GM18519 (cell line): ENCODE data around the gene CYP27B1.

ENCODE experiments used
- ATAC-seq: cut with Tn5 transposase; IDR thresholded peaks from one replicate; pipeline ENCODE4 v1.9.1; 2021; ENCODE audit warnings: mild to moderate bottlenecking, moderate library complexity; ENCODE audit not compliant: unreplicated experiment, low FRiP score

CYP27B1 gene

DNA sequence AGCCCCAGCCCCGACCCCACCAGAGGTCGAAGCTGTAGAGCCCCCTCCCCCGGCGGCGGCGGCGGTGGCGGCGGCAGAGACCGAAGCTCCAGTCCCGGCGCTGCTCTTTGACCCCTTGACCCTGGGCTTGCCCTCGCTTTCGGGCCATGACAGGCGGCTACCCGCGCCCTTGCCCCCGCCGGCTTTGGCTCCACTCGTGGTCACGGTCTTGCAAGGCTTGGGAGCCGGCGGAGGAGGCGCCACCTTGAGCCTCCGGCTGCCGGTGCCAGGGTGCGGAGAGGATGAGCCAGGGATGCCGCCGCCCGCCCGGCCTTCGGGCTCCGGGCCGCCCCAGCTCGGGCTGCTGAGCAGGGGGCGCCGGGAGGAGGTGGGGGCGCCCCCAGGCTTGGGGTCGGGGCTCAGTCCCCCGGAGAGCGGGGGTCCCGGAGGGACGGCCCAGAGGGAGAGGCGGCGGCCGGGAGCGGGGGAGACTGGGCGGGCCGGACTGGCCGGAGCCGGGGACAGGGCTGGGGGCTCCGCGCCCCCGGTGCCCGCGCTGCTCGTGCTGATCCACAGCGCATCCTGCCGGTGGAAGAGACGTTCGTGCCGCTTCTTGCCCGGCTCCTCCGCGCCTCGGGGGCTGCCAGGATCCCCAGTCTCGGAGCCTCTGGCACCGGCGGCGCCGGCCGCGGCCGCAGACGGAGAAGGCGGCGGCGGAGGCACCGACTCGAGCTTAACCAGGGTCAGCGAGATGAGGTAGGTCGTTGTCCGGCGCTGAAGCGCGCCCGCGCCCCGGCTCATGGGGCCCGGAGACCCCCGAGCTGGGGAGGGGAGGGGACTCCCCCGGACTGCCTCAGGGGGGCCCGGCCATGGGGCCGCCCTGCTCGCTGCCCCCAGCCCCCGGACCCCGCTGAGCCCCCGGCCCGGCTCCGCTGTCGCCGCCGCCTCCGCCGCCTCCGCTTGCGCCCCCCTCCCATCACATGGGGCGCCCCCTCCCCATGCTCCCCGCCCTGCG lies 29.1 kb downstream of the CYP27B1 start:
- no peak for ATAC-seq

DNA sequence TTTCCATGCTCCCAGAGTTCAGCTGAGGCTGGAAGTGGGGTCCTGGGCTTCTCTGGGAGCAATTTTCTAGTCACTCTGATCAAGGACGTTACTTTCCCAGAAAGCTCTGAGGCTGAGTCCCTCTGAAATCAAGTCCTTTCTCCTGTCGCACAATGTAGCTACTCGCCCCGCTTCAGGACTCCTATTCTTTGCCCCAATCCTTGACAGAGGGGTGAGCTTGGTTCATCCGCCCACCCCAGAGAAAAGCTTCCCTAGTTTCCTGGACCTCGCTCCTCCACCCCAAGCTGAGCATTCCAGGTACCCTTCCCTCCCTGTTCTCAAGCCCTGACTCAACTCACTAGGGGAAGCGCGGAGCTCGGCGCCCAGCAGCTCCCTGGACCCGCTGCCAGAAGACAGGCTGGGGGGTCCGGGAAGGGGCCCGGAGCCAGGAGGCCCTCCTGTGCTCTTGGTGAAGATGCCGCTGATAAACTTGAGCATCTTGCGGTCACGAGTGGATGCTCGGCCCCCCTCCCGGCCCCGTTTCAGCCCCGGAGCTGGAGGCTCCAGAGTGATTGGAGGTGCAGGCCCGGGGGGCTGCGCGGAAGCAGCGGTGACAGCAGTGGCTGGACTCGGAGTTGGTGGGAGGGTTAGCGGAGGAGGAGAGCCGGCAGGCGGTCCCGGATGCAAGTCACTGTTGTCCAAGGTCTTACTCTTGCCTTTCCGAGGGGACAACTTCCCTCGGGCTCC lies 30.0 kb downstream of the CYP27B1 start:
- ATAC-seq: no peak

DNA sequence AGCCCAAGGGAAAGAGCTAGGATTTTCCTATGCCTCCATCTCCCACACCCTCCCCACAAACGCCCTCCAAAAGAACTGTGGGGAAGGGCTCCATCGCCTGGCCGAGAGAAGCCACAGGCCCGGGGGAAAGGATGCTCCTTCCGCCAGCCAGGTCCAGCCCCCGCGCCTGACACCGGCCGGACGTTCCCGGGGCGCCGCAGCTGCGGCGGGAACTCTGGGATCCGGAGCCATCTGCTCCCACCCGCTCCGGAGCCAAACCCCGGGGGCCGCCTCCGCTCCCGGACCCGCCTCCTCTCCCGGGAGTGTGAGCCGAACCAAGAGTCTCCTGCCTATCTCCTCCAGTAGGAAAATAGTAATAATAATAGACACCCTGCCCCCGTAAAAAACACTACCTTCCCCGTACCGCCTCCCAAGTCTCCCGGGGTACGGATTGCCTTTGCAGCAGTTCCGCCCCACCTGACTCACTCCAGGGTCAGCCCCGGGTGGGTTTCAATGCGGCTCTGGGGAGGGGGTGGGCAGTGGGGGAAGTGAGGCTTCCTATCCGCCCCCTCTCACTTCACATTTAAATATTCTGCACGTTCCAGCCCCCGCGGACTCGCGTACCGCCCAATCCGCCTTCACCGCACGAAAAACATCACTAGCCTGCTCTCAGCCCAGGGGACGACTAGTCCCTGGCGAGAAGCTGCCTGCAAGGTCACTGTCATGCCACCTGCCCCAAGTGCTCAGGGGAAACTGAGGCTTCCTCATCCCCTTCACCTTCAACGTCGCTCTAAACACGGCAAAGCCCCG lies 30.7 kb downstream of the CYP27B1 start:
- no peak for ATAC-seq

DNA sequence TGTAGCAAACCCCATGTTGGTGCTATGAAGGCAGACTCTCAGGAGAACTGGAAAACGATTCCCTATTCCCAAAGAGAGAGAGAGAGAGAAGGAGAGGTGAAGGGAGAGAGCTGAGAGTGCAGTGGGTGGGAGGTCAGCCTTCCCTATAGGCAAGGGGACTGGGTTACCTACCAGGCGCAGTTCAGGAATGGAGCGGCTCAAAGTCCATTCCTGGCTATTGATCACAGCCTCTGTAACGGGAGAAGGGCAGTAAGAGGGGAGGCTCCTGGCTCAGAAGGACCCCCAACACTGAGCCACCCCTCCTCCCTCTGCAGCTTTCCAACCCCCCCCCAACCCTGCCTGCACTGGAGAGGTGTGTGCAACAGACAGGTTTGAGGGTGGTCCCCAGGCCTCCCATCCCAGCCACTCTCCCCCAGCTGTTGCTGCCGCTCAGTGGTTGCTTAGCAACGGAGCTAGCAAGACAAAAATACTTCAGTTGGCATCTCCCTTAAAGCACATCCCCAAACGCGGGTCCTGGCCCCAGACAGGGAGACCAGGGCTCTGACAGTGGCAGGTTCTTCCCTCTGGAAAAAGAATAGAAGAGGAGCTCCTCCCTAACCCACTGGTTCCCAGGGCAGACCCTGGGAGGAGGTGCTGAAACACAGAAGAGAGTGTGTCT lies 31.6 kb downstream of the CYP27B1 start:
- ATAC-seq: no peak

DNA sequence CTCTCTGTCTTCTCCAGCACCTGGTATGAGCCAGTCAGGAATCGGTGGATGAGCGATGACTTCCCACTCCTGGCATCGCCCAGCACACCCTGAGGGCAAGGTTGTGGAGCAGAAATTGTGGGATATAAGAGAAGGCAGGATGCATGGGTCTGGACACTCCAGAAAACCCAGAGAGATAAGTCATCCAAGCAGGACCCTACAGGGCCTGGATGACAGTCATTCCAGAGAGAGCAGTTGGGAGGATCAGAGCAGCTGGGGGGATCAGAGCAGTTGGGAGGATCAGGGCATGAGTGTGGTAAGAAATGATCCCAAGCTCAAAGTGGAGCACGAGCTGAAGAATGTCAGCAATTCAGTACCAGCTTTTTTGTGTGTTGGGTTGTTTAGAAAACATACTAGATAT lies 32.3 kb downstream of the CYP27B1 start:
- ATAC-seq: no peak

DNA sequence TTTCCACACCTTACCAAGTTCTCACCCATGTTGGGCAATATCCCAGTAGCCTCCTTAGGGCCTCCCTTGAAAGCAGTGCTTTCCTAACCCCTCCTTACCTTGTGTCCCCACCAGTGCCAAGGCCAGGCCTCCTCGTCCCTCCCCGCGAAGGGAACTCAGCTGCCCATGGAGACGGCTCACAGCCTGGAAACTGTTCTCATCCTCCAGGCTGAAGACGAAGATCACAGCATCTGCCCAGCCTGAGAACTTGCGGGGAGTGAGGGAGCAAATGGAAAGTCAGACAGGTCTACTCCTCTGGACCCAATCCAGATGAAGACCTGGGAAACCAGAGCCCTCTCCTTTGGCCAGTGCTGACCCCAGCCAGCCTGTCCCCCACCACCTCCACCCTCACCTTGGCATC lies 33.0 kb downstream of the CYP27B1 start:
- ATAC-seq: no peak

DNA sequence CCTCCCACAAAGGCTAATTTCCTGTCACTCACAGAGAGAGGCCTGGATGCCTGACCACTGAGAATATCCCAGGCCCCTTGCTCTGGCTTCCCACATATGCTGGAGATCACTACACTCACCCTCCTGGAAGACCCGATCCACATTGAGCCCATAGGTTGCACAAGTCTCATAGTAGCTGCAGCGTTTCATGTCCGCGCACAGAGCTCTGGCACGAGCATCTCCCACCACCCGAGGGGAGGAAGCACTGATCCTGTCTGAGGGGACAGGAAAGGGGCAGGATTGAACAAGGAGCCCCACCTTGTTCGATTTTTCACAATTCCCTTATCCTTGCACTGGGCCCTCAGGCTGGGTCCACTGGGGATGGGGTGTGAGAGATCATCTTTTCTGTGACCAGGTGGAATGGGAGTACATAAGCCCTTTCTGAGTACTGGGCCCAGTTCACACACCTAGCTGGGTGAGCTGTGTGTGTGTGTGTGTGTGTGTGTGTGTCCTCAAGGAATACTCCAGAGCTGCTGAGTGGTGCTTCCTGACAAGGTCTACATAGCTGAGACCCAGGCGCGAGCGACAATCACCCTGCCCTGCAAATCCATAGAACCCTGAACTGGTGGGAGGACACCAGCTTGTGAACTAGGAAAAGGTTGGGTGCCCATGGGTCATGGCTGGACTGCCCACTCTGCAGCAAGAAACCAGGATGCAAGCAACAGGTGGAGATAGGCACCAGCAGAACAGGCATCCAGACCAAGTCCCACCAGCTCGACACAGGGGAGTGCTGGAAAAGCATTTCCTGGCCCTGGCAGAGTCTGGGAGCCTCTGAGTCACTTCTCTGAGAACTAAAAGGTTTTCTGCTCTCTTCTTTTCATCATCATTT lies 33.9 kb downstream of the CYP27B1 start:
- ATAC-seq: no peak

DNA sequence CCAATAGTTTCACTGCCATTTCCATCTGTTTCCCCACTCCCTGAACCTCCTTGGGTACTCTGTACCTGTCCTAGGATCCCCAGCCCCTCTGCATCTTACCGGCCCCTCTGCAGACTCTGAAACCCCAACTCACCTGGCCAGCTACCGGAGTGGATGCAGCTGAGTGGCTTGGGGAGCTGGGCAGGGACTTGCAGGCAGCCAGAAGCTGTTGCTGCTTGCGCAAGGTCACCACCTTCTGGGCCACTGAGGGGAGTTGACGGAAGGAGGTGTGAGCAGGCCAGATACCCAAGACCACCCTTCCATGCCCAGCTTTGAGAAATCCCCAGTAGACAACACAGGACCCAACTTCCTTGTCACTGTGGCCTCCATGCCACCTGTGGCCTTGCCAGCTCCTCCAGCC lies 34.6 kb downstream of the CYP27B1 start:
- no peak for ATAC-seq

DNA sequence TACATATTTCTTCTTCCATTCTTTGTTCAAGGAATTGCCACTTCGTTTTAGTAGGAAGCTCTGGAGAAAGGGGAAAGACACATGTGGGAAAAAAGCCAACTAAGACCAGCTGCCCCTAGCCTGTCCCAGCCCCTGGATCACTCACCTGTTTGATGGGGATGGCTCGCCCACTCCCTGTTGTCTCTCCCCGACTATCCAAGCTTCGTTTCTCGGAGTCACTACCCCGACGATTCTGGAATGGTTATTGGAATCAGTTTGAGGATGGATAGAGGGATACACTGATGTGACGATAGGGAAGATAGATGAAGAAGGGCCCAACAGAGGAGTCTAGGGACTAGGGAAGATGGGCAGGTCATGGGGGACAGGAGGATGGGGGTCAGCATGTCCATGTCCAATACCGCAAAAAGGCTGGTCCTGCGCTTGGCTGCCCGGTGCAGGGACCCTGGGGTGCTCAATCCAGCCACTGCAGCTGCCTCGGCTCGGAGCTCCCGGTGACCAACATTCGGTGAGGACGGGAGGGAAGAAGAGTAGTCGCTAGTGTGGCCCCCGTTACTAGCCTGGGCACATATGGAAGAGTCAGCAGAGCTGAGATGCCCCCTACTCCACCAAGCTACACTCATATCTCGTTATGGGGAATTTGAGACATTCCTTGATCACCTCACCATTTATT lies 35.3 kb downstream of the CYP27B1 start:
- no peak for ATAC-seq

DNA sequence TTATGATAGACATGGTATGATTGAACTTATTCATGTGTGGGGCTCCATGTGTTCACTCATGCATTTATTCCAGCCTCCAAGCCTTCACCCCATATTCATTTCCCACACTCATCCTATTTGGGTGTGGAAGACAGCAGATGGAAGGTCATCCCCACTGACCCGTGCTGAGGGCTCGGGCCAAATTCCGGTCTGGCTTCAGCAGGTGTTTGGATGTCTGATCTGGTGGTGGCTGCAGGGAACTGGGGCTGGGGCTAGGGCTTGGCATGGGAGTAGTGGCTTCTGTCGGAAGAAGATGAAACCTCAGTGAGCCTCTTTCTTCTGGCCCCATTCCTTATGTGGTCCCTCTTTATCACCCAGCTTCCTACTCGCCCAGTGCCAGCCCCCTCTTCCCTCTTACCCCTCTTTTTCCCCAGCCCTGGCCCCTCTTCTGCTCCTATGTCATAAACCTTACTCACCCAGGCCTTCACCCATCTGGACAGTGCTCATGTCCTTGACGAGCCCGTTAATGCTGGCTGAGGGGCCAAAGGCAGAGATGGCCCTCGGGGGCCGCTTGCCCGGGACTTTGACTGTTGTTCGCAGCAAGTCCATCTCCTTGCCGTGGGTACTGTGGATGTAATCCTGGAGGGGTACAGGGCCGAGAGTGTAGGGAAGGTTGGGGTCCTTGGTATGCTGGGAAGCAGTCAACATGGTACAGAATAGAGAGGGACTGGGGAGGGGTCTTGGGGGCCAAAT lies 36.4 kb downstream of the CYP27B1 start:
- no peak for ATAC-seq

DNA sequence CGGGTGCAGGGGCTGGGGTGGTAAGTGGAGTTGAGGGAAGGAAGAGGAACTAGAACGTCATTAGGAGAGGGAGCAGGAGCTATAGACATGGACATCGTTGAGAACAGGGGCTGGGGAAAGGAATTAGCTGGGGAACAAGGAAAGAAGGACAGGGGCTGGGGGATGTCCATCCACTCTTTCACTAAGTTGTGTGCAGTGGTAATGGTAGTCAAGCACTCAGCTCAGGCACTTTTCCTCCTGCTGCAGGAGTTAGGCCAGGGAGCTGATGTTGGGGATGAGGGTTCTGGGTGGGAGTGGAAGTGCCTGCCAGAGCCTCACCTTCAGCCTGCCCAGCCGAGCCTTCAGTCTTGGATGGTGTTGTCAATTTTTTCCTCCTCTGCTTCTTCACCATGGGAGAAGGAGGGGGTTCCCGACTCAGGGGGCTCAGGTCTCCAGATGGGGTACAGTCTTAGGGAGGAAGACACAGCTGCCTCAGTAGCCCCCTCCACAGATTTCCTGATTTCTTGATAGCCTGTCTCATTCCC lies 37.5 kb downstream of the CYP27B1 start:
- ATAC-seq: no peak

DNA sequence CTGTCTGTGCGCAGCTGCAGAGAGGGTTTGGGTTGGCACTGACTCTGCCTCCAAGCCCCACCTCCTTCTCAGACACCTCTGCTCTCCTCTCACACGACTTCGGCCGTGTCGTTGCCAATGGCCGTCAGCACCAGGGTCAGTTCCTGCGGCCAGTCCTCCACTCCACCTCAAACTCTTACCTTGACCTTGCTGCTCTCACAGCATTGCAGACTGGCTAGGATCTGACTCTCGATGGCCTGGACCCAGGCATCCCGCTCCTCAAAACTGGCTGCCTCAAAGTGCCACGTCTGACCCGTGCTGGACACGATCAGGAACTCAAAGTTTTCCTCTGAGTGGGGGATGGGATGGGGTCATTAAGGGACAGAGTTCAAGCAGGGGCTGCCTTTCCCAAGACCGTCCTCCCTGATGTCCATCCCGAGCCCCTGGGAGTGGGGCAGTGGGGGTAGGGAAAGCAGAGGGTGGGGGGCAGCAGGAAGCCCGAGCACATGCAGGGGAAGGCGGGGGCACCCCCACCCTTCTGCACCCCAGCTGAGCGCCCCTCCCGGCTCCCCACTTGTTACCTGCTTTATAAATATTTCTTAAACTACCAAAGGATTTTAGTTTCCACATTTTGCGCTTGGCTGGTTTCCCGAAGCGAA lies 39.0 kb downstream of the CYP27B1 start:
- no peak for ATAC-seq

DNA sequence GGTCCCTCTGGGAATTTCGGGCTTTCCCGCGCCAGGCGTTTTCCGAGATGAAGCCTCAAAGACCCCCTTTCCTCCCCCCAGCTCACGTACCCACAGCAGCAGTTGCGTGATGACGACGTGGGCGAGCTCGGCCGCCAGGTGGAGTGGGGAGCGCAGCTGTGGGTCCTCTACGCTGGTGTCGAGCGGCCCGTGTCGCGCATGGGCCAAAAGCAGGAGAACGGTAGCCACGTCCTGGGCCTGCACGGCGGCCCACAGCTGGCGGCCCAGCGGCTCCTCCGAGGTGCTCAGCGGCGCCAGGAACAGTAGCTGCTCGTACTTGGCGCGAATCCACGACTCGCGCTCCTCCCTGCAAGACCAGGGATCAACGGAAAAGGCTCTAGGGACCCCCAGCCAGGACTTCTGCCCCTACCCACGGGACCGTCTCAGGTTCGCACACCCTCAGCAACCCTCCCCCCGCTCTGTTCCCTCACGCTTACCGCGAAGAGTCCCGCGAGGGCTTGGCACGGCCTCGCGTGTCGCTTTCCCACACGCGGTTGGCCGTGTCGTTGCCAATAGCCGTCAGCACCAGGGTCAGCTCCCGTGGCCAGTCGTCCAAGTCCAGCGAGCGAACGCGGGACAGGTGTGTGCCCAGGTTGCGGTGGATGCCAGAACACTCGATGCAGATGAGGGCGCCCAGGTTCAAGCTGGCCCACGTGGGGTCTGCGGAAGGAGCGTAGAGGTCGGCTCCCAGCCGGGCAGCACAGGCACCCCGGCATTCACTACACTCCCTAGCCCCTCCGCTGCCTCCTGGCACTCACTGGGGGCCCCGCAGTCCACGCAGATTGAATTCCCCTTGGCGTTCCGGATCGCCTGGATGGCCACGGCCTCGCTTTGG lies 39.8 kb downstream of the CYP27B1 start:
- no peak for ATAC-seq

DNA sequence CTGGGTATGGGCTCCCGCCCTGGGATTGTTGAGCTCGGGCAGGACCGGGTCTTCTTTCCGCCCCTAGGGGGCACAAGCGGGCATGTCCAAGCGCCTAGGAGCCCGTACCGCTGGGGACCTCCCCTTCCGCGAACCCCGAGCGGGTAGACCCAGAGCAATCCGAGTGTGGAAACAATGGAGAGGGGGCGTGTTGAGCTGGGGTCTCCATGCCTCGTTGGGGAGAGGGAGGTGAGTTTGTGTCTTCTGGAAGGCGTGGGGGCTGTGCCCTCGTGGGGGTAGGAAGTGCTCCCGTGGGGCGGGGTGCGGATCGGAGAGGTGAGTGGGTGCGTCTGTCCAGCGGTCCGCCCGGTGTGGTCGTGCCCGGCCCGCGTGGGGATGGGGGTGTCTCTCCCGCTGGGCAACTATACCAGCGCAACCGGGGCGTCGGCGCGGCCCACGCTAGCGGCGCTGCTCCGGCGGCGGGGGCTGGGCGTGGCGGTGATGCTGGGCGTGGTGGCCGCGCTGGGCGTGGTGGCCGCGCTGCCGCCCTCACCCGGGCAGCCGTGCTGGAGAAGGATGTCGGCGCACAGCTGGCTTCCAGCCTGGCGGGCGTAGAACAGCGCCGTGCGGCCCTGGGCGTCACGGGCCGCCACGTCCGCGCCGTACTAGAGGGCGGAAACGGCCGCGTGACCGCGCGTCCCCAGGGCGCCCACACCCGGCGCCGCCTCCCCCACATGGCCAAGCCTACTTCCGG lies 40.6 kb downstream of the CYP27B1 start:
- ATAC-seq: no peak

DNA sequence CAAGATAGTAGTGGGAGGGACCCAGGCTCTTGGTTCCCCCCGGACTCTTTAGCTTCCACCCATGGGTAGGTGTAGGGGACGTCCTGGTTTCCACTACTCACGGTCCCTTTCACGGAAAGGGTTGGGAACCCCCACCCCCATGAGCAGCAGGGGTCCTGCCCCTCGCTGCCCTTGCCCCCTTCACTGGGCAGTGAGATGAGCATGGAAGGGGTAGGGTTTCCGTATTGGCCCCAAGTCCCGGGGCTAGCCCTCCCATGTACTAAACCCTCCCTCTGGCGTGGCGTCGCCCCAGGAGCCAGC lies 41.1 kb downstream of the CYP27B1 start:
- ATAC-seq: no peak
